ENCODE measurements around the gene SLC4A2.

DNA sequence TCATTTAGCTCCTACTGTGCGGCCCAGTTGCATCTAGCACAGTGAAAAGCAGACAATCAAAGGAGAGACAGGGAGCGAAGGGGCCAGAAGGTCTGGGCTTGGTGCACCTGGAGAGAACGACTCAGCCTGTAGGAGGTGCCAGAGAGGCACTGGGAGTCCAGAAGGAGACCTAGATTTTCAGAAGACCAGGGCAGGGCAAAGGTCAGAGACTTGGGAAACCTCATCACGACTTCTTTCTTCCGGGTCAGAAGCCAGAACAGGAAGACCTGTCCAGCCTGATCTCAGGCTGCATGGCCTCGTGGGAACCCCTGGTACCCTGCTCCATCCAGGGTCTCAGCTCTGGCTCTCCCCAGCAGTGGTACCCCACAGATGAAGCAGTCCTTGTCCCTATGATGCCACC is 32.0 kb downstream of the SLC4A2 start:
- TF ChIP-seq POLR2A (IDR thresholded peaks at IDR 0.05) (no peak), POLR2AphosphoS5 (IDR thresholded peaks at IDR 0.05; ENCODE audit: insufficient read depth in 1 of 2, low read depth in 1 of 2) (no peak)
- TF ChIP-seq, protein P1, sequence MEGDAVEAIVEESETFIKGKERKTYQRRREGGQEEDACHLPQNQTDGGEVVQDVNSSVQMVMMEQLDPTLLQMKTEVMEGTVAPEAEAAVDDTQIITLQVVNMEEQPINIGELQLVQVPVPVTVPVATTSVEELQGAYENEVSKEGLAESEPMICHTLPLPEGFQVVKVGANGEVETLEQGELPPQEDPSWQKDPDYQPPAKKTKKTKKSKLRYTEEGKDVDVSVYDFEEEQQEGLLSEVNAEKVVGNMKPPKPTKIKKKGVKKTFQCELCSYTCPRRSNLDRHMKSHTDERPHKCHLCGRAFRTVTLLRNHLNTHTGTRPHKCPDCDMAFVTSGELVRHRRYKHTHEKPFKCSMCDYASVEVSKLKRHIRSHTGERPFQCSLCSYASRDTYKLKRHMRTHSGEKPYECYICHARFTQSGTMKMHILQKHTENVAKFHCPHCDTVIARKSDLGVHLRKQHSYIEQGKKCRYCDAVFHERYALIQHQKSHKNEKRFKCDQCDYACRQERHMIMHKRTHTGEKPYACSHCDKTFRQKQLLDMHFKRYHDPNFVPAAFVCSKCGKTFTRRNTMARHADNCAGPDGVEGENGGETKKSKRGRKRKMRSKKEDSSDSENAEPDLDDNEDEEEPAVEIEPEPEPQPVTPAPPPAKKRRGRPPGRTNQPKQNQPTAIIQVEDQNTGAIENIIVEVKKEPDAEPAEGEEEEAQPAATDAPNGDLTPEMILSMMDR (IDR thresholded peaks at IDR 0.05): no peak
